Testis (tissue), 2 donors: ENCODE measurements around the gene RIPOR3.

ENCODE experiments used
- CTCF ChIP-seq, 3 experiments: fragments of 450-650 bp in 2 of 3; fragments of 200-600 bp in 1 of 3; sonication (generic) in 1 of 3; IDR thresholded peaks; one replicate each; pipeline ENCODE4 v1.5.1; 2016 to 2019; ENCODE audit warnings: antibody characterized with exemption in 3 of 3, mild to moderate bottlenecking in 2 of 3, moderate library complexity in 1 of 3
- POLR2A ChIP-seq: fragments of 450-650 bp; IDR thresholded peaks from one replicate; pipeline ENCODE4 v1.6.1; 2017; ENCODE audit warnings: antibody characterized with exemption, mild to moderate bottlenecking, moderate library complexity

GRCh38 chr20:50560867-50561266 is 130.5 kb downstream of the RIPOR3 start:
- TF ChIP-seq POLR2A (no peak), CTCF (IDR thresholded peaks at IDR 0.05) (no peak)
